Suprapubic skin (tissue), 4 donors: ENCODE results near the gene ZCCHC2.

Experiments
- EP300 ChIP-seq: sonication (generic); formaldehyde crosslinking; IDR thresholded peaks from one replicate; pipeline ENCODE4 v1.6.1; 2017; ENCODE audit warnings: antibody characterized with exemption
- POLR2AphosphoS5 ChIP-seq, 3 donors: sonication (generic); formaldehyde crosslinking; IDR thresholded peaks; one replicate each; pipeline ENCODE4 v1.6.1; 2017; ENCODE audit warnings: antibody characterized with exemption in 3 of 3
- TF ChIP-seq, protein P1 (sequence below), 2 donors: fragments of 200-600 bp in 1 of 2; fragments of 450-650 bp in 1 of 2; sonication (generic) in 1 of 2; IDR thresholded peaks; one replicate each; pipeline ENCODE4 v1.5.1; 2016 to 2019; ENCODE audit warnings: antibody characterized with exemption in 2 of 2, mild to moderate bottlenecking in 1 of 2, moderate library complexity in 1 of 2

DNA sequence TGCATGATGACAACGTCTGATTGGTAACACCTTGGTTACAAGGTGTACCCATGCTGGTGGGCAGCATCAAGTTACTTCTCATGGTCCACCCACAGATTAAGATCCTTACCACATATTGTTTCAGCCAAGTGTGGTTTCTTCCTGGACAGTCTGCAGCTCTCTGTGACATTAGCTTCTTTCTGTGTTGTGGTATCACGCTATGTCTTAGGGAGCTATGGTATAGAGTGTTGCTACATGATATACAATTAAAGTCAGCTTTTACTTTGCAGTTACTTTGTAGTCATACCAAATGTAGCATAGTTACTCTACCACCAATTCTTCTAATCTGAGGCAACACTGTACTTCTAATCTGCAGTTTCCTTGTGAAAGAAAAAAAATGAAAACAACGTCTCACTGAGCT is 48.8 kb downstream of the ZCCHC2 start:
- TF ChIP-seq, protein P1, sequence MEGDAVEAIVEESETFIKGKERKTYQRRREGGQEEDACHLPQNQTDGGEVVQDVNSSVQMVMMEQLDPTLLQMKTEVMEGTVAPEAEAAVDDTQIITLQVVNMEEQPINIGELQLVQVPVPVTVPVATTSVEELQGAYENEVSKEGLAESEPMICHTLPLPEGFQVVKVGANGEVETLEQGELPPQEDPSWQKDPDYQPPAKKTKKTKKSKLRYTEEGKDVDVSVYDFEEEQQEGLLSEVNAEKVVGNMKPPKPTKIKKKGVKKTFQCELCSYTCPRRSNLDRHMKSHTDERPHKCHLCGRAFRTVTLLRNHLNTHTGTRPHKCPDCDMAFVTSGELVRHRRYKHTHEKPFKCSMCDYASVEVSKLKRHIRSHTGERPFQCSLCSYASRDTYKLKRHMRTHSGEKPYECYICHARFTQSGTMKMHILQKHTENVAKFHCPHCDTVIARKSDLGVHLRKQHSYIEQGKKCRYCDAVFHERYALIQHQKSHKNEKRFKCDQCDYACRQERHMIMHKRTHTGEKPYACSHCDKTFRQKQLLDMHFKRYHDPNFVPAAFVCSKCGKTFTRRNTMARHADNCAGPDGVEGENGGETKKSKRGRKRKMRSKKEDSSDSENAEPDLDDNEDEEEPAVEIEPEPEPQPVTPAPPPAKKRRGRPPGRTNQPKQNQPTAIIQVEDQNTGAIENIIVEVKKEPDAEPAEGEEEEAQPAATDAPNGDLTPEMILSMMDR (IDR thresholded peaks at IDR 0.05), result no peak
- TF ChIP-seq POLR2AphosphoS5 (IDR thresholded peaks at IDR 0.05) (no peak), EP300 (no peak)
